Measurements from ENCODE around the gene ERCC3.

DNA sequence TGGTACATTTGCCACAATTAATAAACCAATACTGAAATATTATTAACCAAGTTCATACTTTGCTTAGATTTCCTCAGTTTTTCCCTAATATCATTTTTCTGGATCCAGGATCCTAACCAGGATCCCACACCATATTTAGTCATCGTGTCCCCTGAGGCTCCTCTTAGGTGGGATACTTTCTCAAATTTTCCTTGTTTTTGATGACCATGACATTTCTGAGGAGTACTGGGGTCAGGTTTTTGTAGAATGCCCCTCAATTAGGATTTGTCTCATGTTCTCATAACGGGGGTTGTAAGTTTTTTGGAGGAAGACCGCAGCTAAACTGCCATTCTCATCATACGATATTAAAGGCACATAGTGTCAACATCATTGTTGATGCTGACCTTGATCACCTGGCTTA lies 15.5 kb upstream of the ERCC3 start:
- TF ChIP-seq, protein P1, sequence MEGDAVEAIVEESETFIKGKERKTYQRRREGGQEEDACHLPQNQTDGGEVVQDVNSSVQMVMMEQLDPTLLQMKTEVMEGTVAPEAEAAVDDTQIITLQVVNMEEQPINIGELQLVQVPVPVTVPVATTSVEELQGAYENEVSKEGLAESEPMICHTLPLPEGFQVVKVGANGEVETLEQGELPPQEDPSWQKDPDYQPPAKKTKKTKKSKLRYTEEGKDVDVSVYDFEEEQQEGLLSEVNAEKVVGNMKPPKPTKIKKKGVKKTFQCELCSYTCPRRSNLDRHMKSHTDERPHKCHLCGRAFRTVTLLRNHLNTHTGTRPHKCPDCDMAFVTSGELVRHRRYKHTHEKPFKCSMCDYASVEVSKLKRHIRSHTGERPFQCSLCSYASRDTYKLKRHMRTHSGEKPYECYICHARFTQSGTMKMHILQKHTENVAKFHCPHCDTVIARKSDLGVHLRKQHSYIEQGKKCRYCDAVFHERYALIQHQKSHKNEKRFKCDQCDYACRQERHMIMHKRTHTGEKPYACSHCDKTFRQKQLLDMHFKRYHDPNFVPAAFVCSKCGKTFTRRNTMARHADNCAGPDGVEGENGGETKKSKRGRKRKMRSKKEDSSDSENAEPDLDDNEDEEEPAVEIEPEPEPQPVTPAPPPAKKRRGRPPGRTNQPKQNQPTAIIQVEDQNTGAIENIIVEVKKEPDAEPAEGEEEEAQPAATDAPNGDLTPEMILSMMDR (IDR thresholded peaks at IDR 0.05; ENCODE audit: low read length), result no peak
- TF ChIP-seq EZH2 (IDR thresholded peaks at IDR 0.05; ENCODE audit: borderline replicate concordance, low read length), result no peak
